NCI-H2081 treated with DMSO at 0.1 percent for 48 hours (cell line): ENCODE data around the gene IL1B.
"Not testable (repeated sequence)": the region's sequence is repeated elsewhere in the genome, so short reads cannot be mapped to it uniquely, and the experiment has no call there.

Experiments used
- DNase-seq: peaks from one replicate; lab custom pipeline; 2025; lab: John Stamatoyannopoulos, UW

Gene IL1B

DNA sequence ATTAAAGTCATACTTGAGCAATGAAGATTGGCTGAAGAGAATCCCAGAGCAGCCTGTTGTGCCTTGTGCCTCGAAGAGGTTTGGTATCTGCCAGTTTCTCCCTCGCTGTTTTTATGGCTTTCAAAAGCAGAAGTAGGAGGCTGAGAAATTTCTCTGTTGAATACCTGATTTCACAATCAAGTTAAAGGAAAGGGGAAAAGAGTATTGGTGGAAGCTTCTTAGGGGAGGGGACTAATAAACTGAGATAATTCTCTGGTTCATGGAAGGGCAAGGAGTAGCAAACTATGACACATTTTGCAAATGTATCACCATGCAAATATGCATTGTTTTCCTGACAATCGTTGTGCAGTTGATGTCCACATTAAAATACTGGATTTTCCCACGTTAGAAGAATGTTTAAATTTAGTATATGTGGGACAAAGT, at the start of gene IL1B:
TSS of gene IL1B (minus strand) at position 85 of the 423 bp plus-strand sequence. CDS start 550 bp downstream, outside the sequence.
- no peak for DNase-seq

DNA sequence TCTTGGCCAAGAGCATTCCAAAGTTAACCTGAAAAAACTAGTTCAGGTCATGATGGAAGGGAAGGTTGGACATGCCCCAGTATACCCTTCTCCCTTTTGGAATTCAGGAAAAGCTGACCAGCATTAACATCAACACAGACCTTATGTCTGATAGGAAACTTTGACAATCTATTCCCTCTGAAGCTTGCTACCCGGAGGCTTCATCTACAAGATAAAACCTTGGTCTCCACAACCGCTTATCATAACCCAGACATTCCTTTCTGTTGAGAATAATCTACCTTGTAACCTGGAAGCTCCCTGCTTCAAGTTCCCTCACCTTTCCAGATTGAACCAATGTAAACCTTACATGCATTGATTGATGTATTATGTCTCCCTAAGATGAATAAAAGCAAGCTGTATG, 49.7 kb upstream of the IL1B start:
- no peak for DNase-seq

- no peak for DNase-seq
Measured at GRCh38 chr2:112885506-112885902, 48.9 kb upstream of the IL1B start.

DNA sequence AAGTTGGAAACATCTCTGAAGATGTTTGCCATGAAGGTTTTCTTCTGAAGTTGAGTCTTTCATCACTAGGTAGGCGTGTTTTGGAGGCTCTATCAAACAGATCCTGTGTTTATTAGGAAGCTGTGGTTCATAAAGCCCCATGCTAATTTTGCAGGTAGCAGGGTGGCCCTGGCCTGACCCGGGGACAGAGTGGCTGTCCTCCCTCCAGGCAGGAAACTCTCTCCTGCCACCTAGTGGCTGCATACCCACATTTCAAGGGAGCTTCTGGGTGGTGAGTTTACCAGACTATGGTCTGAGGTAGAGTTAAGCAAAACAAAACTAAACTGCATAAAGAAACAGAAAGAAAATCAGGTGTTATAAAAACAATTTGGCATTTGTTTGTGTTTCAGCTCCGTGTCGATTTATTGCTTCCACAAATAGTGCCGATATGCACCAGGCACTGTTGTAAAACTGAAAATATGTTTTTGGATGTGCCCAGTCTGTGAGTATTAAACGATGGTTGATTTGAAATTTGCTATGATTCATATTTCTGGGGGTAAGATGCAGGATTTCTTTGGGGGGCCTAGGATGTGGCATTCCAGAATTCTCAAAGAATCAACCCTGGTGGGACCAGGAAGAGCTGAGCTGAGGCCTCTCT, 48.4 kb upstream of the IL1B start:
- DNase-seq = no peak

DNA sequence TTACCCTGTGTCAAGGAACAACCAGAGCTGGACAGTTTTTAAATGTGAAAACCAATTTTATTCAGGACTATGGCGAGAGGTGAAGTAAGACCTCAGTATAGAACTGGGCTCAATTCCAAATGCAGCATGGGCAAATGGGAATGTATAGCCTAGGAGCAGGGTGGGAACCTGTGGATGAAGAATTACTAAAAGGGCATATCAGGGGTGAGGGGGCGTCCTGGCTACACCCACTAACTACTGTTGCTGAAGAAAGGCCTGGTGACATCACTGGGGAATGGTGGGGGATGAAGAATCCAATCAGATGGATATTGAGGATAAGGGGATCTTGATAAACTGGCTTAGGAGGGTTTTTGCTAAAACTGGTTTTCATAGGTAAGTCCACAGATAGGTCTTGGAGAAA, 47.1 kb upstream of the IL1B start:
- no peak for DNase-seq

DNA sequence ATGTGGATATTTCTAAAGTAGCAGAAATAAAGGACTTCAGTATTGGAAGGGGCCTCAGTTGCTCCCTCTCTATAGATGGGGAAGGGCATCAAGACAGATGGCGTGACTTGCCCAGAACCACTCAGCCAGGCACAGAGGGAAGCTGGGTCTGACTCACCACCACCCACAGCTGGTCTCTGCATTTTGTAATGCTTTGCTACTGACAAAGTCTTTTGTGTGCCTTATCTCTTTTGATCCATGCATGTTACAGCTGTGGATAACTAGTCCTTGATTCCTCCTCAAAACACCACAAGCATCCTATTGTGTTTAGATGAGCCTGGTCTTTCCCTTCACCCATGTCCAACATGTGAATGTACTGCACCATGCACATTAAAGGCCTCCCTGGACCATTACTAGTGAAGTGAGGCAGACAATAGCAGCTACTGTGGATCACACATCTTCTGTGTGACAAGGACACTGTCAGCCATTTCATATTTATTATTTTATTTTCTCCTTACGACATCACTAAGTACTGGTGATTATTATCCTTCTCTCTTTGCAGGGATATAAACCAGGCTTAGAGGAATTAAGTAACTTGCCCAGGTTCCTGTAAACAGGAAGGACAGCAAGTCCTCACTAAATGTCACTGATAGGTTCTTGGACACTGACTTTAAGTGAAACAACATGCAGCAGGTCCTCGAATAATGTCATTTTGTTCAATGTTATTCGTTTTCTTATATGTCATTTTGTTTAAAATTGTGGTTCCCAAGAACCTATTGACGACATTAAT, 44.8 kb upstream of the IL1B start:
- DNase-seq = no peak

- no peak for DNase-seq
Measured at GRCh38 chr2:112880696-112881095, 44.1 kb upstream of the IL1B start.

GRCh38 chr2:112880091-112880531, 43.5 kb upstream of the IL1B start:
- no peak for DNase-seq

DNA sequence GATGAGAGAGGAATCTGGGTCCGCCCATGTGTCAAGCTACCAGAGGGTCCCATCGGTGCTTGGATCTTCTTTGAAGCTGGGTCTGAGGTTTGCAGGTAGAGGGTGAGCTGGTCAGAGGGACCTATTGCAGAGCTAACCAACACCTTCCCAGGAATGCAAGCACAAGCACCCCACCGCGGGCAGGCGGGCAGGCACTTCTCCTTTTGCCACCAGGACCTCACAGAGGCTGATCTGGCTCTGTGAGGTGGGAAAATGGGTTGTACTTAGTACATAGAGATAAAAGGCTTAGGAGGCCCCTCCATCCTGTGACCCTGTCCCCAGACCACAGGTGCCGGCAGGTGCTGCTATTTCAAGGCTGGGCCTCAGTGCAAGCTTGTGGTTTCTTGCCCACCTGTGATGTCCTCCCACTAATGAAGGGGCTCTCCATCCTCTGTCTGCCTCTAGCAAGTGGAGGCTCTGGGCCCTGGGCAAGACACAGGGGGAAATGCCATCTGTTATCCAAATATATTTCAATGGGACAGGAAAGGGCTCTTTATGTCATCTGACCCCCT, 43.0 kb upstream of the IL1B start:
- DNase-seq = no peak

DNA sequence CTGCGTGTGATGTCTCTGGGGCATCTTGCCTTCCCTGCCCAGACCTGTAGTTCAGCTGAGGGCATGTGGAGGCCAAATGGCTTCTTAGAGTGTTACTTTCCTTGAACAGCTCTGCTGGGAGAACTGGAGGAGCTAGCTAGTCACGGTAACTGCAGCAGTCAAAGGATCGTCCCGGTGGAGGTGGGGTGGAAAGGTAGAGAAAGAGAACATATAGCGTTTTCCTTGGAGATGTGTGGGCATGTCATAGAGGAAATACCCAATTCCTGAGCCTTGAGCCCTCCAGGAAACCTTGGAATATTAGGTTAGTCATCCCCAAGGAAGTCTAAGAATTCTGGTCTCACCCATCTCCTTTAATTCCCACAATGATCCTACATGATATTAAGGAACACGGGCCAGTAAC, 40.8 kb upstream of the IL1B start:
- no peak for DNase-seq

GRCh38 chr2:112876971-112877361, 40.4 kb upstream of the IL1B start:
- DNase-seq = no peak

DNA sequence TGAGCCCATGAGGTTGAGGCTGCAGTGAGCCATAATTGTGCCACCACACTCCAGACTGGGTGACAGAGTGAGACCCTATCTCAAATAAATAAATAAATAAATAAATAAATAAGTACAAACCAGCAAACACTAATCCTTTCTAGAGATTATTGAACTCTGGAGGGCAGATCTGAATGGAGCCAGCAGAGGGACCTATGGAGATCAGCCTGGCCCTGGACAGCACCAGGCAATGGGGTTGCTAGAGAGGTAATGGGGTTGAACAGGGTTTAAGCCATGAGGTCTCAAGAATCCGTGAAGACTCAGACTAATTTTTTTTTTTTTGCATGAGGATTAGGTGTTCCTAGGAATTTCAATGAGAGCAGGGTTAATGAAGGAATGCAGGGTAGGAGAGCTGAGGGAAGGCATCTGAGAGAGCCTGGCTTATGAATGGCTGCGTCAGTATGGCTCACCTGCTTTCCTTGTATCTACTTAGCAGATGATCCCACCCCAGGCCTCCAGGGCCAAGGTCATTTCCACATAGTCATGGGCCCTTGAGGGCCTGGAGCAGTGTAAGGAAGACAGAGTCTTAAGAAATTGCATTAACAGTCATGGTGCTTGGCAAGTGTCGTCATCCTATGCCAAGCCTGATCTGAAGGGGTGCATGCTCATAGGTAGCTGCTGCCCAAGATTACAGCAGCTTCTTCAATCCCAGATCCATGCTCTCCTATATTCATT, 39.8 kb upstream of the IL1B start:
- DNase-seq = no peak

DNA sequence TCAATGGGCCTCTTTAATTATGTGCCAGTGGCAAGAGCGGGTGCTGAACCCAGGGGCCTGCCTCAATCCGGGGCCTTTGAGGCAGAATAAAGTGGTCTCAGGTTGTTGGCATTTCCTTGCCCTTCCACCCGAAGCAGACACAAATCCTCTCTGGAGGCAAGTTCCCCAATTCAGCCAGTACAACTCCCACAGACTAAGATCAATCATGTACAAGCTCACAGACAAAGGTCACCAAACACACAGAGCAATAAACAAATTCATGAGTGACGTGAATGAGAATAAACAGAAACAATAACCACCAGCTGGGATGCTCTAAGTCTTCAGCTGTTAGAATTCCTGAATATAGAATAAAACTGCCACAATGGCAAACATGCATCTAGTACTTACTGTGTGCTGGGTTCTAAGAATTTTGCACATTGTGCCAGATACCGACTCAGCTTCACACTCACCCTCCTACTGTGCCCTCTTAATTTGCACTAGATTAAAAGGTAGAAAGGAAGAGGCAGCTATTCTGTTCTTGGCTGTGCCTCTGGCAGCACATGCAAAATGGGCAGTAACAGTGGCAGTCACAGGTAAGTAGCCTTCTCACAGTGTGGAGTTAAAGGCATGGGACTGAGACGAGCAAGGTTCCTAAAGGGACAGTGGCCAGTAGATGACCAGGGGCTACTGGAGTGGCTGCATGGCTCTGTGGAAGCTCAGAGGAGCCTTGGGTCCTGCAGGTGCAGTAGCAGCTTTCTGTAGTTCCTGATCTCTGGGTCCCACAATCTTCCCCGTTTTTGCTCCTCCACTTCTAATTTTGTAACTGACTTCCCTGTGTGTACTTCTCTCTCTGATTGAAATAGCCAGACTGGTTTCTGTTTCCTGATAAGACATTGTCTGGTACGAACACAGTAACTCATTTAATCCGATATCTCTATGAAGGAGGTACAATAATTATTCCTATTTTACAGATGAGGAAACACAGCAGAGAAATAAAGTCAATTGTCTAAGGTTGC, 34.6 kb upstream of the IL1B start:
- DNase-seq = no peak

- DNase-seq = no peak
Measured at GRCh38 chr2:112869258-112869842, 32.8 kb upstream of the IL1B start.

DNA sequence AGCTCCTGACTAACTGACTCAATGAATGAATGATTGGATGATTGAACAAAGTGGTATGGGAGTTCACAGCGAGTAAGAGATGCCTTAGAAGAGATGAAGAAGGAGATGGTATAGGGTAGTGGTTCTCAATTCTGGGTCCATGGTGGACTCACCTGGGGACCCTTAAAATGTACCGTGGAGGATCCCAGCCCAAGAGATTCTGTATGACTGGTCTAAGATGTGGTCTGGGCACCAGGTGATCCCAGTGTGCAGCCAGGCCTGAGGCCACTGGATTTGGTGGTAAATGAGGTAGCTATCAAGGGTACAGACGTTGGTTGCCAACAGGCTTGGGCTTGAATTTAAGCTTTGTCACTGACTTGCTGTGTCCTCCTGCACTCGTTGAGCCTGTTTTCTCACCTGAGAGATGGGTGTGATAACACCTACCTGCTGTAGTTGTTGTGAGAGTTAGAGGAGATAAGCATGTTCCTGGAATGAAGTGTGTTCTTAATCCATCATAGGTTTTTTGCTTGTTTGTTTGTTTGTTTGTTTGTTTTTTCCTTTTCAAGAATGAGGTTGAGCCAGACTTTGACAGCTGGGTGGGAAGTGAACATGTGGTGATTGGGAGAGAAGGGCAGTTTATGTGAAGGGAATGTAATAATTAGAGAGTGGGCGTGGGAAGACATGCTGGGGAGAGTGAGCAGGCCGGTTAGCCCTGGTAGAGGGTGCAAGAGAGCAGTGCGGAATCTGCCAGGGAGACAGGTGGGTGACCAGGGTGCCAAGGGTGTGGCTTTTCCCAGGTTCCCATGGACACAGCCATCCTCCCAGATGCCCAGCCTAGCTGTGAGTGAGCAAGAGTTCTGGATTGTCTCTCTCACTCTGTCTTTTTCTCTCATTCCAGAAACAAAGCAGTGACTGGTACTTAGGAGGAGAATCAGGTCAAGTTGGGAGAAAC, 31.4 kb upstream of the IL1B start:
- DNase-seq = no peak

DNA sequence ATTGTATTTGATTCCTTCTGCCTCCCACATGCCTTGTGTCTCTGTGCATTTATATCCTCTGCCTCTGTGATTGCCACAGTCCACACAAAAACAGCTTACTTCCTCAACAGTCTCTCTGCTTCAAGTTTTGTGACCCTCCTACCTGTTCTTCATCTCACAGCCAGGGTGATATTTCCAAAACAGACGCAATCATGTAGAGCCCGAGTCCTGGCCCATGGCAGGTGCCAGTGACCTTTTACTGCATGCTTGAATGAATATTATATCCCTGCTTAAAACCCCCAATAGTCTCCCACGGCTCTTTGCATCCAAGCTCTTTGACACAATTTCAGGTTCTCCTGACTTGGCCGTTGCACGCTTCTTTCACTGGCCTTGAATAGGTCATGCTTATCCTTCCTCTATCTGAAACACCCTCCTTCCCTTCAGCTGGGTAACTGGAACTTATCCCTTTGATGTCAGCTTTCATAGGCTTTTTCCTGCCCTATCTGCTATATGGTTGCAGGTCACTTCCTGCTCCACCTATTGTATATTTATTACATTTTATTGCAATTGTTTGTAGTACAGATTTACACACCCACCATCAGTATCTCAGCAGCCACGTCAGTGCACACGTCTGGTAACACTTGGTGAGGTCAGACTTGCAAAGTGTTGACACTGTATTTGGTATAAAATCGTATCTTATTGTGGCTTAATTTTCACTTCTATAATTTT, 29.7 kb upstream of the IL1B start:
- no peak for DNase-seq

GRCh38 chr2:112864072-112864471, 27.5 kb upstream of the IL1B start:
- DNase-seq = no peak

DNA sequence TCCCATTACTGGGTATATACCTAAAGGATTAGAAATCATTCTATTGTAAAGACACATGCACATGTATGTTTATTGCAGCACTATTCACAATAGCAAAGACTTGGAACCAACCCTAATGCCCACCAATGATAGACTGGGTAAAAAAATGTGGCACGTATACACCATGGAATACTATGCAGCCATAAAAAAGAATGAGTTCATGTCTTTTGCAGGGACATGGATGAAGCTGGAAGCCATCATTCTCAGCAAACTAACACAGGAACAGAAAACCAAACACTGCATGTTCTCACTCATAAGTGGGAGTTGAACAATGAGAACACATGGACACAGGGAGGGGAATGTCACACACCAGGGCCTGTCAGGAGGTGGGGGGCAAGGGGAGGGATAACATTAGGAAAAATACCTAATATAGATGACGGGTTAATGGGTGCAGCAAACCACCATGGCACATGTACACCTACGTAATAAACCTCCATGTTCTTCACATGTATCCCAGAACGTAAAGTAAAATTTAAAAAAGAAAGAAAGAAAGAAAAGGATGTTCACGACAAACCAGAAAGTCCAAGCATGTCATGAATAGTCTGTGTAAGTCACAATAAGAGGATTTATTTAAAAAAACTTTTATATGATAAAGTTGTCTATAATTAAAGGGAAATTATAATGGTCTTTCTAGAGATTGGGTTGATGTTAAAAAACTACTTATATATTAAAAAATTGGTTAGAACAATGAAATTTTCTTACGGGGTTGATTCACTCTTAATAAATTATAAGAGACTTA, 23.0 kb upstream of the IL1B start:
- DNase-seq = not testable (repeated sequence)

DNA sequence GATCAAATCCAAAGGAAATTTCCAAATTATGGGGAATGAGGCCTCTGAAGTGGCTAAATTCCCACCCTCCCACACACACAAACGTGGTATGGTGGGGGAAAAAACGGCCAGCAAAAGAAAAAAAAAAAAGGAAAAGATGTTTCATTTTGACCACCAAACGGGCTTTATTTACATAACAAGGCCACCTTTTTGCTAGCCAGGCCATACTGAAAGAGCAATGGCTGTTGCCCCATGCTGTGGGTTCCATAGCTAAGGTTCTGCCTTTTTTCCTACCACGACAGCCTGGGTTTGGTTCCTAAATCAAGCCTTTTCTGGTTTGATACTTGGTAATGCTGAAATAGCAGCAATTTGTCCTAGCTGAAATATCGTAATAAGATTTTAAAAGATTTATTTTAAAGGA, 14.0 kb upstream of the IL1B start:
- no peak for DNase-seq
